ENCODE results near the gene SMIM5.

SMIM5 gene

GRCh38 chr17:75688209-75688825 is 55.1 kb downstream of the SMIM5 start:
- no peak for TF ChIP-seq TCF12 (IDR thresholded peaks at IDR 0.05; ENCODE audit: low read depth)
- no peak for TF ChIP-seq ZBTB7A (IDR thresholded peaks at IDR 0.05; ENCODE audit: low read depth)
- TF ChIP-seq, protein P1, sequence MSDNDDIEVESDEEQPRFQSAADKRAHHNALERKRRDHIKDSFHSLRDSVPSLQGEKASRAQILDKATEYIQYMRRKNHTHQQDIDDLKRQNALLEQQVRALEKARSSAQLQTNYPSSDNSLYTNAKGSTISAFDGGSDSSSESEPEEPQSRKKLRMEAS (IDR thresholded peaks at IDR 0.05): no peak
- TF ChIP-seq NFIC (IDR thresholded peaks at IDR 0.05): no peak

DNA sequence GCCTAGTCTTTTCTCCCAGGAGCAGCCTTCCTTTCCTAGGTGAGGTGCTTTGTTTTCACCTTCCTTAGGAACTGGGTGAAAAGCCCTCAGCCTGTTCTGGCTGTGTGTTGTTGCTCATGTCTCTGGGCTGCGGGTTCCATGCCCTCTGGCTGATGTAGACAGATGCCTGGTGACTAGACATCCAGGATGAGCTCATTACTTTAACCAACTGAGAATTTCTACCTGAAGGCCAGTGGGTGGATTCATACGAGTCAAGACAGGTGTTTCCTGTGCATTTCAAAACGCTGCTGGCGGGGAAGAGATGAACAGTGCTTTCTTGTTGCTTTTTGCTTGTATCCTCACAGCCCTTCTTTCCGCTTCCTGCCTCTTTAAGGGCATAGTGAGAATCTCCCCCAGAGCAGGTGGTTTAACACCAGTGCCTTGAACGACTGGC is 56.2 kb downstream of the SMIM5 start:
- TF ChIP-seq, protein P2, sequence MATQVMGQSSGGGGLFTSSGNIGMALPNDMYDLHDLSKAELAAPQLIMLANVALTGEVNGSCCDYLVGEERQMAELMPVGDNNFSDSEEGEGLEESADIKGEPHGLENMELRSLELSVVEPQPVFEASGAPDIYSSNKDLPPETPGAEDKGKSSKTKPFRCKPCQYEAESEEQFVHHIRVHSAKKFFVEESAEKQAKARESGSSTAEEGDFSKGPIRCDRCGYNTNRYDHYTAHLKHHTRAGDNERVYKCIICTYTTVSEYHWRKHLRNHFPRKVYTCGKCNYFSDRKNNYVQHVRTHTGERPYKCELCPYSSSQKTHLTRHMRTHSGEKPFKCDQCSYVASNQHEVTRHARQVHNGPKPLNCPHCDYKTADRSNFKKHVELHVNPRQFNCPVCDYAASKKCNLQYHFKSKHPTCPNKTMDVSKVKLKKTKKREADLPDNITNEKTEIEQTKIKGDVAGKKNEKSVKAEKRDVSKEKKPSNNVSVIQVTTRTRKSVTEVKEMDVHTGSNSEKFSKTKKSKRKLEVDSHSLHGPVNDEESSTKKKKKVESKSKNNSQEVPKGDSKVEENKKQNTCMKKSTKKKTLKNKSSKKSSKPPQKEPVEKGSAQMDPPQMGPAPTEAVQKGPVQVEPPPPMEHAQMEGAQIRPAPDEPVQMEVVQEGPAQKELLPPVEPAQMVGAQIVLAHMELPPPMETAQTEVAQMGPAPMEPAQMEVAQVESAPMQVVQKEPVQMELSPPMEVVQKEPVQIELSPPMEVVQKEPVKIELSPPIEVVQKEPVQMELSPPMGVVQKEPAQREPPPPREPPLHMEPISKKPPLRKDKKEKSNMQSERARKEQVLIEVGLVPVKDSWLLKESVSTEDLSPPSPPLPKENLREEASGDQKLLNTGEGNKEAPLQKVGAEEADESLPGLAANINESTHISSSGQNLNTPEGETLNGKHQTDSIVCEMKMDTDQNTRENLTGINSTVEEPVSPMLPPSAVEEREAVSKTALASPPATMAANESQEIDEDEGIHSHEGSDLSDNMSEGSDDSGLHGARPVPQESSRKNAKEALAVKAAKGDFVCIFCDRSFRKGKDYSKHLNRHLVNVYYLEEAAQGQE (IDR thresholded peaks at IDR 0.05; ENCODE audit: low read depth): no peak
- TF ChIP-seq CREB1 (IDR thresholded peaks at IDR 0.05; ENCODE audit: low read depth) (no peak), FOXM1 (IDR thresholded peaks at IDR 0.05; ENCODE audit: borderline replicate concordance, low read depth) (no peak), TEAD4 (IDR thresholded peaks at IDR 0.05) (no peak), TAF1 (IDR thresholded peaks at IDR 0.05; ENCODE audit: low read depth) (no peak), EGR1 (IDR thresholded peaks at IDR 0.05) (no peak), USF1 (IDR thresholded peaks at IDR 0.05) (no peak)

Data from Ishikawa (cell line).